Jurkat, Clone E6-1 (cell line): ENCODE results near the gene GAS2L1.

Experiments
- DNase-seq: peaks from one replicate; pipeline ENCODE4 v3.0.0-alpha.2; 2011; ENCODE audit warnings: low read depth, low spot score
- H3K4me3 ChIP-seq: 2 replicates; pipeline ENCODE4 v1.5.1; 2011; ENCODE audit warnings: mild to moderate bottlenecking, low read length, control low read depth, moderate library complexity

The GAS2L1 gene

DNA sequence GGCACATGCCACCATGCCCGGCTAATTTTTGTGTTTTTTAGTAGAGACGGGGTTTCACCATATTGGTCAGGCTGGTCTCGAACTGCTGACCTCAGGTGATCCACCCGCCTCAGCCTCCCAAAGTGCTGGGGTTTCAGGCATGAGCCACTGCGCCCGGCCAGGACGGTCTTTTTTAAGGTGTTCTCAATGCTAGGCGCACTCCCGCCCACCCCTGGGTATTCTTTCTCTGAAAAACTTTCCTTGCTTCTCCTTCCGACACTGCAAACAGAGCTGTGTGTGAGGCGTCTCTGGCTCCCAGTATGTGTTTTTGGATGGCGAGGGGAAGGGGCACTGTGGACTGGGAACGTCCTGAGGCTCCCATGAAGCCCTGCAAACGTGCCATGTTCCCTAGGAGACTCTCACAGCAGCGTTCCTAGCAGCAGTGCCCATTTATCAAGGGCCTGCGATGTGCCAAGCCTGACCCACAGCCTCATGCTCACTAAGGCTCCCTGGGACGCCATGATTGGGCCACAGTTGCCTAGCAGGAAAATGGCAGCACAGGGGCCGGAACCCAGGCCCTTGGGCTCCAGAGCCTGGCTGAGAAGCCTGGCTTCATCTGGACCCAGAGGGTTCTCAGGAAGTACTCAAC lies 11.5 kb downstream of the GAS2L1 start:
- H3K4me3 ChIP-seq = no peak overlapping the region
- no peak for DNase-seq

DNA sequence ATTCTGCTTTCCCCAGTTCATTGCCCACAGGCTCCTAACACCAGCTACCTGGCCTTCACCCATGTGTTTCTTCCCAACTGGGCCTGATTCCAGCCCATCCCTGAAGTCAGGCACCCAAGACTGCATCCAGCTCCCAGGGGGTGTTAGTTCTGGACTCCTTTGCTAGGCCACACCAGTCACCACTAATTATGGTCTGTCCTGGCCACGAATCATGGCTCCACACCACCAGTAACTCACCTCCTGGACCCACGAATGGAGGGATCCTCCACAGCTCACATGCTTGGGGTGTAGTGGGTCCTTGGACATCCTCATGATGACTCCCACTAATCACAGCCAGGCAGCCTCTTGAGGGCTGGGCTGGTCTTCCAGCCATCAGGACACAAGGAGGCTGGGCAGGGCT lies 12.6 kb downstream of the GAS2L1 start:
- DNase-seq = no peak

DNA sequence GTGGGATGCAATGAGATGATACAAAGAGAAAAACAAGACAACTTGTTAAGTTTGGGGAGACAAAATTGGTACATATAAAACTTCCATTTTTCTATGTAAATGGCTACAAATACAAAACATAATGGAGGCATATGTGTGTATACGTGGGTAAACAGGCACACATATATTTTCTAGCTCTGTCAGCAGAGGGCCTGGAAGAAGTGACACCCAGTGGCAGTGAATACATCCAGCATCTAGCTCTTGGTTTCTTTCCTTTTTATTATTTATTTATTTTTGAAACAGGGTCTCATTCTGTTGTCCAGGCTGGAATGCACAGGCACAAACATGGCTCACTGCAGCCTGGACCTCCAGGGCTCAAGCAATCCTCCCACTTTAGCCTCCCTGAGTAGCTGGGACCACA lies 14.1 kb downstream of the GAS2L1 start:
- H3K4me3 ChIP-seq = no peak overlapping the region
- DNase-seq = peak; percentile 65

More for the DNA sequence above, 12.6 kb downstream of the GAS2L1 start:
- H3K4me3 ChIP-seq = no peak overlapping the region

DNA sequence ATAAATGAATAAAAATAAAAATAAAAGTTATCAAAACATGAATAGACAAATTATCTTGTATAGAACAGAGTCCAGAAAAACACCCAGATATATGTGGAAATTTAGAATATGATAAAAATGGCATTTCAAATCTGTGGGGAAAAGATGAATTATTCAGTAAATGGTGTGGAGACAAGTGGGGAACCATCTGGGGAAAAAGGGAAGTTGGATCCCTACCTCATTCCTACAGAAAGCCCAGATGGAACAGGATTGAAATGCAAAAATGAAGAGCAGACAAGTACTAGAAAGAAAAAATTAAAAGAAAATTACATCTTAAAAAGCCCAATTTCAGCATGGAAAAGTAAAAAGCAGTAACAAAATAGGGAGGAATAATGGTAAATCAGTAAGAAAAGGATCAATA lies 17.2 kb downstream of the GAS2L1 start:
- DNase-seq = no peak
- H3K4me3 ChIP-seq = no peak overlapping the region

- no peak overlapping the region for H3K4me3 ChIP-seq
Measured at GRCh38 chr22:29325356-29325755, 18.9 kb downstream of the GAS2L1 start.

GRCh38 chr22:29325785-29326315 lies 19.4 kb downstream of the GAS2L1 start:
- H3K4me3 ChIP-seq = no peak overlapping the region
- no peak for DNase-seq

More at GRCh38 chr22:29325356-29325755, 18.9 kb downstream of the GAS2L1 start:
- DNase-seq = no peak

- DNase-seq = no peak
- no peak overlapping the region for H3K4me3 ChIP-seq
Measured at GRCh38 chr22:29326481-29326880, 20.0 kb downstream of the GAS2L1 start.

DNA sequence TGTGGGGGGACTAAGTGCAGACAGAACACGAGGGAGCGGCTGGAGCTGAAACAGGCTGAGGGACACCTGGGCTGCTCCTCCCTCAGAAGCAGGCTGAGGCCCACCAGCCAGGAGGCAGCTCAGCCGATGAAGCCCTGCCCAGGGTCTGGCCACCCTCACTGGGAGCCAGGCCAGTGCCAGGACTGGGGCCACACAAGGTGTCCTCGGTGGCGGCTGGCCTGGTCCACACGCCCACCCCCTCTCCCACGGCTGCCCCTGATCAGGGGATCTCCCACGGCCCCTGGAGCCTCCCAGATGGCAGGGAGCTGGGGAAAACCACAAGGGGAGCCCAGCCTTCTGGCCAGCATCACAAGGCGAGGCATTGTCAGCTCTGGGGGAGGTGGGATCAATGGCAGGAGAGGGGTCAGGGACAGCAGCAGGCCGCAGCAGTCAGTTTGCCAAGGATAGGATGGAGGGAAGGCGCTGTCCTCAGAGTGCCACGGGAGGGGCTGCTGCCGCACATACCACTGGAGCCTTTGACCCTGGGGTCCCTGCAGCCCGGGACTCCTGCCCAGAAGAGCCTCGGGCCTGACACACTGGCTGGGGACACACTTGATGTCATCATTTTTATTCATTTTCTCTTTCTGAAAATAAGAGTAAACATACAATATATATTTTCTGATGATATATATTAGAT lies 20.8 kb downstream of the GAS2L1 start:
- DNase-seq = no peak
- no peak overlapping the region for H3K4me3 ChIP-seq

GRCh38 chr22:29328055-29328454 lies 21.6 kb downstream of the GAS2L1 start:
- DNase-seq = no peak
- no peak overlapping the region for H3K4me3 ChIP-seq

DNA sequence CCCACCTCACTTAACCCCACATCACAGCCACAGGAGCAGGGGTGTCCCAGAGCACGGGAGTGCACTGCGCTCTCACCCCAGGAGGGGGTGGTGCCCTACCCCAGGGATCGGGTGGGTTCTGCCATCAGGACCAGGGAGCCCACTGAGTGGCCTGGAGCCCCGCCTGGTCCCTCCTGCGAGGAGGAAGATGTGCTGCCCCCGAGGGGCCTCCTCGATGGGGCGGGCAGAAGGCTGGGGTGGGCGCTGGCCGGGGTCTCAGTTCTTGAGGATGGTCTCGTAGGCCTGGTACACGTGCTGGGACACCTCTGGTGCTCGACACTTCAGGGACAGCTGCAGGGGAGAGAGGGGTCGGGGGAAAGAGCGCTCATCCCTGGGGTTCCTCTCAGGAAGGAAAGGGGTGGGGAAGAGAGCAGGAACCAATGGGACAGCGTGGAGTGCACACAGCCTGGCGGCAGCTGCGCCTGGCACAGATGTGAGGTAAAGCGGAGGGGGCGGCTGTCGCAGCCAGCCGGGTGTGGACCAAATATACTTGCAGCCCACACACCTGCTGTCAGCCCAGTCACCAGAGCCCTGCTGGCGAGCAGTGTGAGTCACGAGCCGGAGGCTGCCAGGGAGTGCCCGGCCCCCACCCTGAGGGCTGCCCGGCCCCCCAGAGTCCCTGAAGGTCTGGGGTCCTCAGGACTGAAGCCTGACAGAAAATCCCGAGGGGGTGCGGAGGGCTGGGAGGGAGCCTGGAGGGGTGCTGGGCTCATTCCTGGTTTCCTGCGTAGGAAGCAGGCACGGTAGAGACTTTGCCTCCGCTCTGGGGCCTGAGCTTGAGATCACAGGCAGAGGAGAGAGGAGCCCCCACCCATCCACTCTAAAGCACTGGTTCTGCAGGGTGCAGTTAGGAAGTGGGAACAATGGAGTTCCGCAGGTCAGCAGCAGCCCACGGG lies 22.4 kb downstream of the GAS2L1 start:
- no peak overlapping the region for H3K4me3 ChIP-seq
- DNase-seq = no peak

DNA sequence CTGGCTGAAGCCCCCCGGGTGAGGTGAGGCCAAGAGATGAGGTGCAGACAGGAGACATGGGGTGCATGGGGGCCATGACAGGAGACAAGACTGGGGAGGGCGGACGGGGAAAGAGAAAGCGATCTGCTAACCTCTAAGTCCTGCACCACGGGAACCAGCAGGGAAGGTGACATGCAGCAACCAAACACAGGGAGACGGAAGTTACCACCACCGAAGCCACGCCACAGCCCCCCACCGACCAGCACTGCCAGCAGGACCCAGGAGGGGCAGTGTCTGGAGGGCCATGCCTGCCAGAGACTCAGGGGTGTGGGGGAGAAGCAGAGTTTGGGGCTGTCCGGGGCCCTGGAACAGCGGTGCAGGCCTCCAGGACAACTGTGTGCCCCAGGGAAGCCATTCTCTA lies 23.1 kb downstream of the GAS2L1 start:
- no peak overlapping the region for H3K4me3 ChIP-seq
- no peak for DNase-seq

DNA sequence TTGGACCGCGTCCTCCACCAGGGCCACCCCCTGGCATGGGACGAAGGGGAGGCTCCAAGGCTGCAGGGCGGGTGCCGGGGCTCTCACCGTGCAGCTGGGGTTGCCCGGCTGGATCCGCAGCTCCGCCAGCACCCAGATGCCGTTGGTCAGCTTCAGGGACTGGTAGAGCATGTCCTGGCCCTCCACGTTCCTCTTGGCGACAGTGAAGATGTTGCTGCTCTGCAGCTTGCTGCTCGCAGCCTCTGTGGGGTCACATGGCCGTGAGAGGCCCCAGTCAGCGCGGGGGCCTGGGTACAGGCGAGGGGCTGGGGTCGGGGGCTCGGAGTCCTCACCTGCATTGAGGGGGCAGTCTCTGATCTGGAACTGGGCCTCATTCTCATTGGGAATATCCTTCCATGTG lies 23.8 kb downstream of the GAS2L1 start:
- DNase-seq = no peak
- H3K4me3 ChIP-seq = no peak overlapping the region

DNA sequence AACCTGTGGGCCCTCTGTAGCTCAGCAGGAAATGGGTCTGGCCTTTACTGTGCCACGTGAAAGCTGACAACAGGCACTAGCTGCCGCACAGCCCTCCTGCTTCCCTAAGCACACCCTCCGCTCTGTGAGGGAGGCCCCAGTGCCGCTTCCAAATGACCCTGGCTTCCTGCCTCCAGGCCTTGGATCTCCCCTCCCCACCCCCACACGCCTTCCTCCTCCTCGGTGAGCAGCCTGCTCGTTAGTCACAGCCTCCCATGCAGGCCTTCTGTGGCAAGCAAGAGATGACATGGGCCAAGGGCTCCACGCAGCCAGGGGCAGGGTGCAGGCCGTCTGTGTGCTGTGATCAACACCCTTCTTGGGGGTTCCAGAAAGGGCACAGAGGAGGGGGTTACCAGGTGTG lies 24.3 kb downstream of the GAS2L1 start:
- DNase-seq = no peak
- H3K4me3 ChIP-seq = no peak overlapping the region

DNA sequence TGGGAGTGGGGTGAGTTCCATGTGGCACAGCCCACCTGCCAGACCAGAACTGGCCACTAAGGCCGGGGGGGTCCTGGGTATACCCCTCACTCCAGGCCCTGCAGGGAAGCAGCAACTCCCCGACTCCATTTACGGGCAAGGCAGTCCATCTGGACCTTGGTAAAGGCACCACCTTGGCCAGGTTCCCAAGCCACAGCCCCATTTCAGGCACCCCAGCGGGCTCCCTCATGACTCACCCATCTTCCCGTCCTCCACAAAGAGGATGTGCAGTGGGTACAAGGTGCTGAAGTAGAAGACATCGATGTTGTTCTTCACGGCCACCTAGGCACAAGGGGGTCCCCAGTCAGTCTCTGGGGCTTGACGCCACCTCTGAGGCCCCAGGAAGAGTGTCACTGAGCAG lies 24.8 kb downstream of the GAS2L1 start:
- no peak for DNase-seq
- no peak overlapping the region for H3K4me3 ChIP-seq

GRCh38 chr22:29331658-29332300 lies 25.3 kb downstream of the GAS2L1 start:
- no peak overlapping the region for H3K4me3 ChIP-seq
- DNase-seq = no peak

DNA sequence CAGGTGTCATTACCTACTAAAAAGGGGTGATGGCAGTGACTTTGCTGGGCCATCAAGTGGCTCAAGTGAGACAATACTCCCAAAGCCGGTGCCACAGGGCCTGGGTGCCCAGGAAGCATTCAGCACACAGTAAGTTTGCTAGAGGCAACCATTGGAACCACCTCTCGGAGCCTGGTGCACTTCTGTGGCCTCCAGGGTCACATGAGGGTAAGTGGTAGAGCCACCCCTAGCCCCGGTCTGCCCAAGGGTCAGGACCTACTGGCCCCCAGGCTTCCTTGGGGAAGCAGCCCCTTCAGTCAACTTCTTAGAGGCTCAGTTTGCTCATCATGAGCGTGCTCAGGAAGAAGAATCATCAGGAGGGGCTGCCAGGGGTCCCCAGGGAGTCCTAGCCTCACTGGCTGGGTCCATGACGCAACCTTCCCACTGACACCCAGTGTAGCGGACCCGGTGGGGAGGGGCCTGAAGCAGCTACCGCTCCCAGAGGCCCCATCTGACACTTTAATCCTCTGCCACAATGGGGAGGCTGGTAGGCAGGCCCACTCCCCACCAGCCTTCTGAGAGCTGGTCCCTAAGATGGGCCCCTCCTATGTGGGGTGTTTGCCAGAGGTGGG lies 26.5 kb downstream of the GAS2L1 start:
- H3K4me3 ChIP-seq = no peak overlapping the region
- DNase-seq = no peak

DNA sequence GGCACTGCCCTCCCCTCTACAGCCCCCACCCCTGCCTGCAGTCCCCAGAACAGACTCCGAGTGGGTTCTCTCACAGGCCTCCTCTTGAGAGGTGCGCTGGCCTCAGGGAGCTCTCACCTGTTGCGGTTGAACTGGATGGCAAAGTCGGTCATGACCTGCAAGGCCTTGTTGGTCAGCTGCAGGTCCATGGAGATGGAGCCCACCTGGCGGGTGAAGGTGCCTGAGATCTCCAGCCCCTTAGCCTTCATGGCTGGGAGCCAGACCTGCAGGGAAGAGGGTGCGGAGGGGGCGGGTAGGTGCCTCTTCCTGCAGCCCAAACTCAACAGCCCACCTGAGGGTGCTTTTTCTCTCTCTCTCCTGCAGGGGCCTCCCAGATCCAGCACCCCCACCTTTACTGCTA lies 27.7 kb downstream of the GAS2L1 start:
- no peak overlapping the region for H3K4me3 ChIP-seq
- DNase-seq = no peak

DNA sequence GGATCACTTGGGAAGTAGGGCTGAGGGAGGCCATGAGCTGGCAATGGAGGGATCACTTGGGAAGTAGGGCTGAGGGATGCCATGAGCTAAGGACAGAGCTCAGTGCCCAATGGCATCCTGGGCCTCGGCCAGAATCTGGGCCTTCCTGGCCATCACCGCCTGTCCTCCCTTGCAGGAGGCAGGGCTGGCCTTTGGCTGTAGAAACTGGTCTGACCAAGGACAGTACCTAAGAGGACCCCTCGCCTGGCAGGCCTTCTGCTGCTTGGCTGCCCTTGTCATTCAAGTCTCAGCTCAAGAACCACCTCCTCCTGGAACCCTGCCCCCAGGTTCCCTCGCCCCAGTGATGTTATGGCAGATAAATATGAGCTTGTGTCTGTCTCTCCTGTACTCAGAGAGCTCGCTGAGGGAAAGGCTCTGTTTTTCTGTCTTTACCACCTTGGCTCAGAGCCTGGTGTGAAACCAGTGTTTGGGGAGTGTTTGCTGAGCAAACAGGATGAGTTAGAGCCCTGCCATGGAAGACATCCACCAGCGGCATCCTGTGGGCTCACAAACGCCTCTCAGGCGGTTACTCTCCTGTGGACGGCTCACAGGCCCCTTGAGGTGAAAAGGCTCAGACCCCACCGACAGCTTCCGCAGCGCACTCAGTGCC lies 28.4 kb downstream of the GAS2L1 start:
- H3K4me3 ChIP-seq = no peak overlapping the region
- DNase-seq = no peak
